Activated CD8-positive, alpha-beta T cell treated with anti-CD3 and anti-CD28 coated beads for 36 hours (primary cell): ENCODE data around the gene RPRML. TPM values are rescaled to one million over a fixed set of nuclear protein-coding genes. Genes with fewer than 3 reads are reported as not detected.
"Not testable (repeated sequence)": the region's sequence is repeated elsewhere in the genome, so short reads cannot be mapped to it uniquely, and the experiment has no call there.

Experiments used
- ATAC-seq: fragments of 200-7000 bp; cut with Tn5 transposase; one replicate; pipeline ENCODE4 v1.10.0; 2021; ENCODE audit warnings: mild to moderate bottlenecking, moderate library complexity
- CTCF ChIA-PET: fragments of 350-600 bp; sonication (Branson Sonifier 250); formaldehyde crosslinking; loops from one replicate; lab custom pipeline; 2021; ENCODE audit warnings: antibody characterized with exemption; lab: Charles Lee
- POLR2A ChIA-PET: fragments of 350-600 bp; sonication (Branson Sonifier 250); formaldehyde crosslinking; loops from one replicate; lab custom pipeline; 2021; ENCODE audit warnings: antibody characterized with exemption; lab: Charles Lee
- DNase-seq: peaks from one replicate; pipeline ENCODE4 v3.0.0-alpha.2; 2020
- H3K27ac Mint-ChIP-seq: one replicate; pipeline ENCODE4 v1.8.0; 2021; ENCODE audit warnings: mild to moderate bottlenecking, mixed read lengths
- H3K27me3 Mint-ChIP-seq: one replicate; pipeline ENCODE4 v1.8.0; 2021; ENCODE audit warnings: mixed read lengths
- H3K36me3 Mint-ChIP-seq: one replicate; pipeline ENCODE4 v1.8.0; 2021; ENCODE audit warnings: low read depth, mixed read lengths
- H3K4me1 Mint-ChIP-seq: one replicate; pipeline ENCODE4 v1.8.0; 2021; ENCODE audit warnings: low read depth, mixed read lengths
- H3K4me3 Mint-ChIP-seq: one replicate; pipeline ENCODE4 v1.8.0; 2021; ENCODE audit warnings: mild to moderate bottlenecking, moderate library complexity, mixed read lengths
- H3K9me3 Mint-ChIP-seq: one replicate; pipeline ENCODE4 v1.8.0; 2021; ENCODE audit warnings: mixed read lengths
- intact Hi-C: fragments of 100-400 bp; cut with micrococcal nuclease; formaldehyde crosslinking; loops from one replicate; pipeline ENCODE4 v1.10.0; 2022
- total RNA-seq, 2 experiments: library from RNA; stranded (reverse); gene quantifications; one replicate each; pipeline ENCODE4 v1.2.3, GENCODE V29; 2021
- TF ChIP-seq, protein P1 (sequence below): fragments of 200-600 bp; IDR thresholded peaks from one replicate; pipeline ENCODE4 v1.8.0; 2022; ENCODE audit warnings: antibody characterized with exemption, mild to moderate bottlenecking

Gene RPRML
- total RNA-seq, 2 experiments from 2014 or later = not detected

DNA sequence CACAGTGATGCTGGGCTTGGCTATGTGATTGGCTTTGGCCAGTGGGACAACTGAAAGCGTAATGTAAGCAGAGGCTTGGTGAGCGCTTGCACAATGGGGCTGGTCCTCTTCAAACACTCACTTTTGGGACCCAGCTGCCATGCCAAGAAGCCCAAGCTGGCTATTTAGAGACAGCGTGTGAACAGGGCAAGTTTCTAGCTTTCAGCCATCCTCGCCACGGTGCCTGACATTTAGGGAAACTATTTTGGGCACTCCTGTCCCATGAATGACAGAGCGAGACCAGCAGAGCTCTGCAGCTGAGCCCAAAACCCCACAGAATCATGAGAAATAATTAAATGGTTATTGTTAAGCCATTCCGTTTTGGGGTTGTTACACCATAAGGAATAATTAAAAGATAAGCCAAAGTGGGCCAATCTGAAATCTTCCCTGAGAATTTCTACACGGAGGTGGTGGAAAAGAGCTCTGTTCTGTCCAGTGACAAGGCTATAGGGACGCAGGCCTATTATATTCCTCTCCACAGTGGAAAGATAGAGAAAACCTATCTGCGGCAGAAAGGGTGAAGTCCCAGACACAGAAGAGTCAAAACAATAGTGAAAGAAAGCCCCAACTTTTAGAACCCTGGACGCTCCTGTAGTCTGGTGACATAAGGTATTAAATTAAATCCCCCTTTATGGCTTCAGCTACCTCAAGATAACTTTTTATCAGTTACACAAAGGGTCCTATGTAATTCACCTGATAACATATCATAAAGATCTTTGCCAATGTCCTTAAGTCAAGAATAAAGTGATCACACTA is 10.8 kb upstream of the RPRML start:
- H3K27me3 Mint-ChIP-seq = no peaks in the 10 kb centered on the region
- H3K36me3 Mint-ChIP-seq = no peaks in the 10 kb centered on the region
- H3K9me3 Mint-ChIP-seq = no peaks in the 10 kb centered on the region
- H3K4me3 Mint-ChIP-seq = no peak overlapping the region
- TF ChIP-seq, protein P1, sequence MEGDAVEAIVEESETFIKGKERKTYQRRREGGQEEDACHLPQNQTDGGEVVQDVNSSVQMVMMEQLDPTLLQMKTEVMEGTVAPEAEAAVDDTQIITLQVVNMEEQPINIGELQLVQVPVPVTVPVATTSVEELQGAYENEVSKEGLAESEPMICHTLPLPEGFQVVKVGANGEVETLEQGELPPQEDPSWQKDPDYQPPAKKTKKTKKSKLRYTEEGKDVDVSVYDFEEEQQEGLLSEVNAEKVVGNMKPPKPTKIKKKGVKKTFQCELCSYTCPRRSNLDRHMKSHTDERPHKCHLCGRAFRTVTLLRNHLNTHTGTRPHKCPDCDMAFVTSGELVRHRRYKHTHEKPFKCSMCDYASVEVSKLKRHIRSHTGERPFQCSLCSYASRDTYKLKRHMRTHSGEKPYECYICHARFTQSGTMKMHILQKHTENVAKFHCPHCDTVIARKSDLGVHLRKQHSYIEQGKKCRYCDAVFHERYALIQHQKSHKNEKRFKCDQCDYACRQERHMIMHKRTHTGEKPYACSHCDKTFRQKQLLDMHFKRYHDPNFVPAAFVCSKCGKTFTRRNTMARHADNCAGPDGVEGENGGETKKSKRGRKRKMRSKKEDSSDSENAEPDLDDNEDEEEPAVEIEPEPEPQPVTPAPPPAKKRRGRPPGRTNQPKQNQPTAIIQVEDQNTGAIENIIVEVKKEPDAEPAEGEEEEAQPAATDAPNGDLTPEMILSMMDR = no peak
- DNase-seq = no peak
- ChIA-PET POLR2A (no interaction called here), CTCF (interaction anchor here (1.1 kb wide), 1 partner anchor 10 kb away, joined by 3 read pairs; no protein-coding TSS in a partner anchor)
- H3K27ac Mint-ChIP-seq = no peak overlapping the region
- ATAC-seq = no peak
- H3K4me1 Mint-ChIP-seq = no peaks in the 10 kb centered on the region
- intact Hi-C loops = no loop called here

GRCh38 chr17:46987927-46988326 is 8.9 kb upstream of the RPRML start:
- H3K27me3 Mint-ChIP-seq, H3K36me3 Mint-ChIP-seq, ATAC-seq, CTCF ChIA-PET, H3K9me3 Mint-ChIP-seq, H3K4me3 Mint-ChIP-seq, intact Hi-C loops, H3K4me1 Mint-ChIP-seq, H3K27ac Mint-ChIP-seq, POLR2A ChIA-PET, DNase-seq: not testable (repeated sequence)

GRCh38 chr17:46986366-46986765 is 7.3 kb upstream of the RPRML start:
- Mint-ChIP-seq H3K4me3 (no peak overlapping the region), H3K27ac (no peak overlapping the region), H3K27me3 (peaks cover under 1% of the 10 kb centered on the region), H3K4me1 (no peaks in the 10 kb centered on the region), H3K36me3 (no peaks in the 10 kb centered on the region), H3K9me3 (no peaks in the 10 kb centered on the region)
- DNase-seq (no peak), ATAC-seq (no peak)
- intact Hi-C loops = no loop called here
- ChIA-PET POLR2A (no interaction called here), CTCF (interaction anchor here (1.4 kb wide), 1 partner anchor 44 kb away, joined by 4 read pairs; no protein-coding TSS in a partner anchor)
- TF ChIP-seq, protein P1 = no peak

- Mint-ChIP-seq H3K4me1 (peaks cover under 1% of the 10 kb centered on the region), H3K36me3 (no peaks in the 10 kb centered on the region), H3K27me3 (peaks cover 11% of the 10 kb centered on the region), H3K9me3 (no peaks in the 10 kb centered on the region), H3K4me3 (no peak overlapping the region), H3K27ac (no peak overlapping the region)
- TF ChIP-seq, protein P1 = no peak
- intact Hi-C loops = no loop called here
- CTCF ChIA-PET = no interaction called here
- POLR2A ChIA-PET = no interaction called here
- ATAC-seq = no peak
- DNase-seq = no peak
Measured at GRCh38 chr17:46984892-46985291, 5.8 kb upstream of the RPRML start.

DNA sequence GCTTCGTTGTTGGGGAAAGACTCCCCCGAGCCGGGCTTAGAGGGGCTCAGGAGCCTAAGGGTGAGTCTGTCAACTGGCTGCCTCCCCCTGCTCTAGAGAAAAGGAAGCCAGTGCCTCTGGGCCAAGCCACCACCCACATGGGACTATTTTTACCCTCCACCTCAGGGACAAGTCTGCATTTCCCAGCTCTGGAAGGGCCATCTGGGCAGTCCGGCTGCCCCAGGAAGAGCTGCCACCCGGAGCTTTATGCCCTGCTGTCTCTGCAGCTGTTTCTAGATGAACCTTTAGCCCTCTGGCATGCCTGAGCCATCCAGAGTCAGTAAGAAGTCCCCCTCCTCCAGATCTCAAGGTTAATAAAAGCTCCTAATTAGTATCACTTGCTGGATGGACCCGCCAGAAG is 5.3 kb upstream of the RPRML start:
- ATAC-seq (no peak), DNase-seq (no peak)
- H3K9me3 Mint-ChIP-seq = no peaks in the 10 kb centered on the region
- TF ChIP-seq, protein P1 = no peak
- no peaks in the 10 kb centered on the region for H3K36me3 Mint-ChIP-seq
- H3K27ac Mint-ChIP-seq = no peak overlapping the region
- peaks cover 15% of the 10 kb centered on the region for H3K27me3 Mint-ChIP-seq
- POLR2A ChIA-PET = no interaction called here
- CTCF ChIA-PET = no interaction called here
- no peak overlapping the region for H3K4me3 Mint-ChIP-seq
- intact Hi-C loops = no loop called here
- H3K4me1 Mint-ChIP-seq = peaks cover 4% of the 10 kb centered on the region
